ENCODE results near the gene FXYD2. TPM values are rescaled to one million over a fixed set of nuclear protein-coding genes. Genes with fewer than 3 reads are reported as not detected.

Gene FXYD2
- total and polyA plus RNA-seq, 2 of the 8 experiments (the other 6 are each of a cell fraction or from before 2014, with no cell fraction given): 0.89 to 1.1 TPM

DNA sequence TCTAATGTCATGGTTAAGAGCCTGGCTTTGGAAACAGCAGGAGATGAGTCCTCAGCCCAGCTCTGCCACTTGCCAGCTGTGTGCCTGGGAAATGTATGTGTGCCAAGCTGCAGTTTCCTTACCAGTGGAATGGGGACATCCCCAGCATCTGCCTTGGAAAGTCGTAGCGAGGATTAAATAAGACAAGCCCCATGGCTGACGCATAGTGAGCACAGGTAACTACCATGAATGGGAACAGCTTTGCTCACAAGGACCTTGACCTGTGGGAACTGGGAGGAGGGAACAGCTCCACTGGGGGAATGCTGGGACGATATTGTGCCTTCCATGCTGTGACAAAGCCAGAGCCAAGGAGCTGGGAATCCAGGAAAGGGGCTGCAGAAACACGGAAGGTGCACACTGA lies 24.9 kb downstream of the FXYD2 start:
- Histone ChIP-seq H2BK5ac (ENCODE audit: low read depth, low read length) (no peak overlapping the region), H3K27me3 (replicated peaks in 1 of 4; ENCODE audit: control insufficient read depth in 3 of 4, extremely low read depth in 1 of 4, insufficient read depth in 3 of 4, low read length in 3 of 4) (peaks cover 27 to 48% (median 41%) of the 10 kb centered on the region in 4 experiments), H3K14ac (ENCODE audit: insufficient read length) (no peak overlapping the region), H3K4me3 (ENCODE audit: extremely low read depth in 1 of 4, insufficient read depth in 2 of 4, low read depth in 3 of 4, low read length in 4 of 4) (no peak overlapping the region), H3K9me3 (ENCODE audit: insufficient read depth in 2 of 2, low read depth in 1 of 2, low read length in 1 of 2) (no peaks in the 10 kb centered on the region), H3K36me3 (ENCODE audit: control insufficient read depth in 2 of 4, insufficient read depth in 4 of 4, low read length in 3 of 4) (no peaks in the 10 kb centered on the region), H3K27ac (ENCODE audit: low read depth, low read length) (no peak overlapping the region), H4K8ac (ENCODE audit: extremely low read depth, insufficient read depth, low read length) (no peak overlapping the region), H3K18ac (ENCODE audit: extremely low read depth, low read length) (no peak overlapping the region; the same call in 1 of the 2 replicates), H2BK12ac (ENCODE audit: low read depth, low read length) (no peak overlapping the region), H3K9ac (replicated peaks in 1 of 4; ENCODE audit: extremely low read depth in 1 of 4, low read depth in 3 of 4, low read length in 3 of 4) (no peak overlapping the region), H4K5ac (ENCODE audit: insufficient read length, low read depth, low read length) (no peak overlapping the region), H3K23ac (ENCODE audit: insufficient read length) (no peak overlapping the region), H3K23me2 (ENCODE audit: low read depth, low read length) (peaks cover 16% of the 10 kb centered on the region), H3K79me2 (ENCODE audit: control insufficient read depth in 1 of 2, insufficient read depth in 2 of 2, low read length in 2 of 2) (no peaks in the 10 kb centered on the region), H2BK20ac (ENCODE audit: low read length) (no peak overlapping the region), H2AK5ac (ENCODE audit: low read depth, low read length) (no peak overlapping the region; the same call in 1 of the 2 replicates), H2BK120ac (replicated peaks; ENCODE audit: low read depth, low read length) (no peak overlapping the region), H3K4me1 (replicated peaks in 1 of 4; ENCODE audit: control insufficient read depth in 3 of 4, insufficient read depth in 4 of 4, low read length in 3 of 4) (peaks cover 0 to 12% (median 6%) of the 10 kb centered on the region in 4 experiments; a peak in 5 of 7 replicates), H4K20me1 (replicated peaks in 1 of 2; ENCODE audit: control insufficient read depth in 1 of 2, insufficient read depth in 2 of 2, low read length in 2 of 2) (peaks cover 0 to 2% of the 10 kb centered on the region in 2 experiments), H2BK15ac (ENCODE audit: low read length) (no peak overlapping the region), H3K4ac (replicated peaks; ENCODE audit: insufficient read length, low read depth, low read length) (no peak overlapping the region), H3K4me2 (ENCODE audit: insufficient read depth in 1 of 2, low read depth in 2 of 2, low read length in 2 of 2) (no peak overlapping the region), H3K56ac (replicated peaks; ENCODE audit: insufficient read length, low read depth, low read length) (no peak overlapping the region), H2AFZ (ENCODE audit: low read length) (no peak overlapping the region), H3K79me1 (ENCODE audit: low read depth, low read length) (no peaks in the 10 kb centered on the region), H4K91ac (replicated peaks; ENCODE audit: insufficient read length, low read length) (no peak overlapping the region)
- DNase-seq (ENCODE audit: low read depth in 1 of 2, low spot score in 2 of 2) (no peak), FAIRE-seq (no peak)
- WGBS, 2 experiments (ENCODE audit: extremely low coverage in 1 of 2, insufficient coverage in 1 of 2, insufficient read length in 1 of 2, insufficient replicate concordance in 2 of 2, low coverage in 1 of 2, low lambda C conversion rate in 2 of 2, missing lambda C conversion rate in 1 of 2): 66% methylated on average over 5 of the region's 5 CpGs; no CpG with 5 or more reads in 1 of the 2 experiments
- ChIA-PET CTCF (ENCODE audit: partially characterized antibody) (interaction anchor here (0.5 to 4.4 kb wide), 9 partner anchors 9 to 575 kb away, joined by 3 to 39 read pairs (median 9); no protein-coding TSS in a partner anchor), POLR2A (ENCODE audit: partially characterized antibody) (no interaction called here)
- TF ChIP-seq SRF (IDR thresholded peaks at IDR 0.05; ENCODE audit: low read depth, low read length) (no peak), CHD1 (IDR thresholded peaks at IDR 0.05; ENCODE audit: low read depth, low read length) (no peak), EGR1 (IDR thresholded peaks at IDR 0.05; ENCODE audit: borderline replicate concordance, low read depth, low read length) (no peak), JUN (IDR thresholded peaks at IDR 0.05; ENCODE audit: low read depth, low read length) (no peak), PHF8 (conservative IDR thresholded peaks at IDR 0.05; ENCODE audit: low read depth, low read length) (no peak), TAF7 (optimal IDR thresholded peaks at IDR 0.05; ENCODE audit: borderline replicate concordance, low read depth, low read length) (no peak), SAP30 (IDR thresholded peaks at IDR 0.05; ENCODE audit: insufficient read depth, insufficient replicate concordance, low read length) (no peak), KDM5A (IDR thresholded peaks at IDR 0.05; ENCODE audit: low read length) (no peak), SP2 (IDR thresholded peaks at IDR 0.05; ENCODE audit: low read length) (no peak), TEAD4 (IDR thresholded peaks at IDR 0.05; ENCODE audit: low read depth, low read length) (no peak), HDAC2 (IDR thresholded peaks at IDR 0.05; ENCODE audit: borderline replicate concordance in 1 of 2, low read depth in 2 of 2, low read length in 2 of 2) (no peak), CTBP2 (IDR thresholded peaks at IDR 0.05; ENCODE audit: borderline replicate concordance, insufficient read depth, insufficient read length, low read length) (no peak), RFX5 (IDR thresholded peaks at IDR 0.05; ENCODE audit: borderline replicate concordance, low read depth, low read length) (no peak), SP1 (IDR thresholded peaks at IDR 0.05; ENCODE audit: low read depth, low read length) (no peak)
